Nephron (organoid): ENCODE measurements around the gene ARIH2.
"Not testable (repeated sequence)": the region's sequence is repeated elsewhere in the genome, so short reads cannot be mapped to it uniquely, and the experiment has no call there.

Source experiments
- H3K27ac Mint-ChIP-seq, 3 experiments: 2 replicates each; pipeline ENCODE4 v1.8.0; 2020; ENCODE audit warnings: mixed read lengths in 3 of 3, mild to moderate bottlenecking in 2 of 3, moderate library complexity in 1 of 3
- H3K27me3 Mint-ChIP-seq: 2 replicates; pipeline ENCODE4 v1.8.0; 2021; ENCODE audit warnings: low read depth, mild to moderate bottlenecking, moderate library complexity, mixed read lengths
- H3K36me3 Mint-ChIP-seq: 2 replicates; pipeline ENCODE4 v1.8.0; 2020; ENCODE audit warnings: low read depth, mixed read lengths
- H3K4me1 Mint-ChIP-seq: 2 replicates; pipeline ENCODE4 v1.8.0; 2020; ENCODE audit warnings: mixed read lengths
- H3K4me3 Mint-ChIP-seq, 3 experiments: 2 replicates each; pipeline ENCODE4 v1.8.0; 2020; ENCODE audit warnings: mild to moderate bottlenecking in 3 of 3, mixed read lengths in 3 of 3, moderate library complexity in 2 of 3
- H3K9me3 Mint-ChIP-seq: 2 replicates; pipeline ENCODE4 v1.8.0; 2020; ENCODE audit warnings: mixed read lengths
- TF ChIP-seq, protein P1 (sequence below), 3 experiments: fragments of 200-600 bp; sonication (generic); IDR thresholded peaks; one replicate each; pipeline ENCODE4 v1.5.0; 2021; ENCODE audit warnings: antibody characterized with exemption in 3 of 3; ENCODE audit not compliant: unreplicated experiment in 3 of 3

Gene ARIH2

DNA sequence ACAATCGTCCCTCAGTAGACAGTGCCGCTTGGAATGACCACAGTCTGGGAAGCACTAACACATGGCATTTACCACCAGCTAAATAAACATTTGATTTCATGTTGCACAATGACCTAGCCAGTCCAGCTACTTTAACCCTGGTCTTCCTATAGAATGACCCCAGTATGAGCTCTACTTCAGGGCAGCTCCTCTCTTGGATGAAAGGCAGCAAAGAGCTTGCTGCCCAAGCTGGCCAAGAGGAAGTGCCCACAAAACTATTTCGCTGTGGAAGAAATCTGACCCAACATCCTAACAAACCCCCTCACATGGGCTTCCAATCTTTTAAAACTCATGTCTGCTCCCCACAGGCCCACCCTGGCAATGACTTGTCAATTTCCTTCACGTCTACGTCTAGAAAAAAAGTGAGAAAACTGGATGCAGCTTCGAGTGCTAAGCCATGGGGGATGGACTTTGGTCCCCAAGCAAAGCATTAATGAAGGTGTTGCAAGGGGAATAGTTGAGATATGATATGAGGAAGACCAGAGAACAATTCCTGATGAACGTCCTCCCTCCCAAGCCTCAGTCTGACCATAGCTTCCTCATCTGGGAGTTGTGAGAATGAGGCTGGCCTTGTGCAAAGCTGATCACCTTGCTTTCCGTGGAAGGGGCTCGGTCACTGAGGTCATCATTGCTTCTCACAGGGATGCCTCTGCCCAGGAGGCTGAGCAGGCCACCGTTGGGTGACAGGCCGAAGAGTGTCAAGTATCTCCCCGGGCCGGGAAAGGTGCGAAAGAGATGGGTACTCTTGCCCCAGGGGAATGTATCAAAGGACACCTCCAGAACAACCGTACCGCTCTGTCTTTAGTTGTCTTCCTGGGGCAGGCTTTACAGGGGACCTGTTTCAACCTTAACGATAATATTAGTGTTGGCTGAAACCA, 20.9 kb upstream of the ARIH2 start:
- no peaks in the 10 kb centered on the region for H3K36me3 Mint-ChIP-seq
- peak overlapping the region; percentile 24 to 83 (median 80) for H3K27ac Mint-ChIP-seq
- H3K4me1 Mint-ChIP-seq = peaks cover 22% of the 10 kb centered on the region
- H3K4me3 Mint-ChIP-seq = peak overlapping the region; percentile 92
- H3K9me3 Mint-ChIP-seq = no peaks in the 10 kb centered on the region
- TF ChIP-seq, protein P1, sequence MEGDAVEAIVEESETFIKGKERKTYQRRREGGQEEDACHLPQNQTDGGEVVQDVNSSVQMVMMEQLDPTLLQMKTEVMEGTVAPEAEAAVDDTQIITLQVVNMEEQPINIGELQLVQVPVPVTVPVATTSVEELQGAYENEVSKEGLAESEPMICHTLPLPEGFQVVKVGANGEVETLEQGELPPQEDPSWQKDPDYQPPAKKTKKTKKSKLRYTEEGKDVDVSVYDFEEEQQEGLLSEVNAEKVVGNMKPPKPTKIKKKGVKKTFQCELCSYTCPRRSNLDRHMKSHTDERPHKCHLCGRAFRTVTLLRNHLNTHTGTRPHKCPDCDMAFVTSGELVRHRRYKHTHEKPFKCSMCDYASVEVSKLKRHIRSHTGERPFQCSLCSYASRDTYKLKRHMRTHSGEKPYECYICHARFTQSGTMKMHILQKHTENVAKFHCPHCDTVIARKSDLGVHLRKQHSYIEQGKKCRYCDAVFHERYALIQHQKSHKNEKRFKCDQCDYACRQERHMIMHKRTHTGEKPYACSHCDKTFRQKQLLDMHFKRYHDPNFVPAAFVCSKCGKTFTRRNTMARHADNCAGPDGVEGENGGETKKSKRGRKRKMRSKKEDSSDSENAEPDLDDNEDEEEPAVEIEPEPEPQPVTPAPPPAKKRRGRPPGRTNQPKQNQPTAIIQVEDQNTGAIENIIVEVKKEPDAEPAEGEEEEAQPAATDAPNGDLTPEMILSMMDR (IDR thresholded peaks at IDR 0.05; ENCODE audit: unreplicated experiment in 3 of 3) = no peak
- H3K27me3 Mint-ChIP-seq = no peaks in the 10 kb centered on the region

DNA sequence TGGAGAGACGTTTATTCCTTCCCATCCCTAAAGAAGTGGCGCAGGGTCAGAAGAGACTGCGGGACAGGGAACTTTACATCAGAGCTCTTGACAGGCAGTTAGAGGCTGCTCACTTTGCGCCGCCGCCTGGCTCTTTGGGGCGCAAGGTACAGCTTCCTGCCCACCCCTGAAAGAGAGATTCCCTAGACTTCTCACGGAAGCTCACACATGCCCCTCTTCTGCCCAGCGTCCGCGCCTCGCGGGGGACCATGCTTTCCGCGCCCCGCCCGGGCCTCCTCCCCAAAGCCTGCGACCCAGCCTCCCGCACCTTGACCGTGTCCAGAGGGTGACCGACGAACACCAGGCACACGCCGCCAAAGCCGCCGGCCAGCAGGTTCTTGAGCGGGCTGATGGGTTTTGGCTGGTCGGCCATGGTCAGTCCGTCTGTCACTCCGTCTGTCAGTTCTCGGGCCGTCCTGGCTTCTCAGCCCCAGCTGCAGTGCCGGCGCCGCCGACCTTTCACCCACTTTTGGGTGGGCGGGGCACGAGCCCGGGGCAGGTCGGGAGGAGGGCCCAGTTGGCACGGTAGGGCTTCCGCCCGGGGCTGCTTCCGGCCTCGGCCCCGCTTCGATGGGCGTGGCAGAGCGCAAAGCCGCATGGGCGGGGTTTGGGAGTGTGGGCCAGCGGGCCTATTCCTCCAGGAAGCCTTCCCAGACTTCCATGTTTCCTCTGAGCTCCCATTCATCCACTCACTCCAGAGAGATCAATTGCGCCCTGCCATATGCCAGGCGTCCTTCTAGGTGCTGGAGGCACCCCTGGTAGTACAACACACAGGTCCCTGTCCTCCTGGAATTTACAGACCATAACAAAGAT, 20.0 kb upstream of the ARIH2 start, which contains the start of gene SLC25A20:
Gene SLC25A20 (minus strand): TSS at position 500 of the 852 bp plus-strand sequence. CDS start 88 bp downstream, at position 412.
- Mint-ChIP-seq H3K4me3 (peak within 1 kb of the TSS; percentile 92), H3K9me3 (no peaks in the 10 kb centered on the region), H3K4me1 (peaks cover 22% of the 10 kb centered on the region), H3K27ac (peak within 1 kb of the TSS; percentile 24 to 86 (median 80)), H3K36me3 (no peaks in the 10 kb centered on the region), H3K27me3 (no peaks in the 10 kb centered on the region)
- TF ChIP-seq, protein P1 (IDR thresholded peaks at IDR 0.05; ENCODE audit: unreplicated experiment in 3 of 3) = no peak

DNA sequence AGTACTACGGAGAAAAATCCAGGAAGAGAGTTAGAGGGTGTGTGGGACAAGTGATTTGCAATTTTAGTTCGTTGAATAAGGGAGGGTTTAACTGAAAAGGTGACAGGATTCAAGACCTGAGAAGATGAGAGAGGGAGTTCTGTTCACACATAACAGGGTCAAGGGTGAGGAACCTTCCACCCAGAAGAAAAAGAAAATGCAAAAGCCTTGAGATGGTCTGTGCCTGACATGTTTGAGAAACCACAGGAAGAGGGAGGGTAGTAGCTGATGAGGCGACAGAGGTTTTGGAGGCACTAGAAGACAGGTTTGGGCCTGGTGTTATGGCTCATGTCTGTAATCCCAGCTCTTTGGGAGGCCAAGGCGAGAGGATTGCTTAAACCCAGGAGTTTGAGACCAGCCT, 19.4 kb upstream of the ARIH2 start:
- H3K27ac Mint-ChIP-seq = peak overlapping the region; percentile 24 to 86 (median 24)
- H3K36me3 Mint-ChIP-seq = no peaks in the 10 kb centered on the region
- H3K4me3 Mint-ChIP-seq = peak overlapping the region; percentile 92
- no peaks in the 10 kb centered on the region for H3K27me3 Mint-ChIP-seq
- peaks cover 22% of the 10 kb centered on the region for H3K4me1 Mint-ChIP-seq
- H3K9me3 Mint-ChIP-seq = no peaks in the 10 kb centered on the region
- TF ChIP-seq, protein P1 (IDR thresholded peaks at IDR 0.05; ENCODE audit: unreplicated experiment in 3 of 3) = no peak

DNA sequence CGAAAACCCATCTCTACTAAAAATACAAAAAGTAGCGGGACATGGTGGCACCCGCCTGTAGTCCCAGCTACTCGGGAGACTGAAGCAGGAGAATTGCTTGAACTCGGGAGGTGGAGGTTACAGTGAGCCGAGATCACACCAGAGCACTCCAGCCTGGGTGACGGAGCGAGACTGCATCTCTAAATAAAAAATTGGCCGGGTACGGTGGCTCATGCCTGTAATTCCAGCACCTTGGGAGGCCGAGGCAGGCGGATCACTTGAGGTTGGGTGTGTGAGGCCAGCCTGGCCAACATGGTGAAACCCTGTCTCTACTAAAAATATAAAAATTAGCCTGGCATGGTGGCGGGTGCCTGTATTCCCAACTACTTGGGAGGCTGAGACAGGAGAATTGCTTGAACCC, 11.6 kb upstream of the ARIH2 start:
- H3K36me3 Mint-ChIP-seq, H3K27ac Mint-ChIP-seq, H3K9me3 Mint-ChIP-seq, H3K27me3 Mint-ChIP-seq, H3K4me3 Mint-ChIP-seq, H3K4me1 Mint-ChIP-seq: not testable (repeated sequence)

DNA sequence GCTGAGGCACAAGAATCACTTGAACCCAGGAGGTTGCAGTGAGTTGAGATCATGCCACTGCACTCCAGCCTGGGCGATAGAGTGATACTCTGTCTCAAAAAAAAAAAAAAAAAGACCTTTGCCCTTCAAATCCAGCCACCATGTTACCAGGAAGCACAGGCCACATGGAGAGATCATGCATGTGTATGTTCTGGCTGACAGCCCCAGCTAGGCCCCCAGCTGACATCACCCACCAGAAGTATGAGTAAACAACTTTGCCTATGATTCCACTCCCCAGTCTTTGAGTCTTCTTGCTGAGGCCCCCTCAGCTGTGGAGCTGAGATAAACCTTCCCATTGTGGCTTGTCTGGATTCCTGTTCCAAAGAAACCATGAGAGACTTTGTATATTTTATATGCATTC, 3.3 kb upstream of the ARIH2 start:
- Mint-ChIP-seq H3K36me3 (no peaks in the 10 kb centered on the region), H3K4me1 (peaks cover 14% of the 10 kb centered on the region), H3K27ac (peak overlapping the region in 2 of 3 experiments; percentile 38 to 56), H3K9me3 (no peaks in the 10 kb centered on the region), H3K4me3 (peak overlapping the region; percentile 28 to 67 (median 63)), H3K27me3 (no peaks in the 10 kb centered on the region)
- TF ChIP-seq, protein P1 (IDR thresholded peaks at IDR 0.05; ENCODE audit: unreplicated experiment in 3 of 3) = no peak
